A549 (cell line): ENCODE measurements around the gene FEM1C. TPM values are rescaled to one million over a fixed set of nuclear protein-coding genes. Genes with fewer than 3 reads are reported as not detected.

Experiments
- ATAC-seq, 2 experiments: fragments of 200-7000 bp in 1 of 2; fragments of >200 bp in 1 of 2; cut with Nextera tagmentation in 1 of 2; cut with Tn5 transposase in 1 of 2; 3 replicates each; pipeline versions ENCODE4 v1.8.0 to v1.9.1; 2018 to 2020; ENCODE audit warnings: mild to moderate bottlenecking in 1 of 2, moderate library complexity in 1 of 2
- CTCF ChIA-PET: fragments of 300-600 bp; sonication (Branson Sonifier 250); formaldehyde crosslinking; extraction: SDS; loops from one replicate; lab custom pipeline; 2021; ENCODE audit warnings: antibody characterized with exemption, inconsistent platforms; lab: Yijun Ruan, JAX
- POLR2A ChIA-PET: fragments of 350-600 bp; formaldehyde crosslinking; extraction: SDS; loops from one replicate; lab custom pipeline; 2021; ENCODE audit warnings: antibody characterized with exemption, inconsistent platforms; lab: Yijun Ruan, JAX
- DNase-seq, 2 experiments: peaks; one replicate each; pipeline versions ENCODE4 v3.0.0 to v3.0.0-alpha.2; 2011 to 2016; ENCODE audit warnings: low read depth in 1 of 2, low spot score in 1 of 2
- FAIRE-seq: peaks from 2 replicates; lab custom pipeline; 2011; peaks lifted over from hg19 to GRCh38; lab: Jason Lieb, UNC
- H3K27ac ChIP-seq, 2 experiments: fragments of >200 bp; sonication (Bioruptor Twin); formaldehyde crosslinking; 3 replicates each; pipeline ENCODE4 v1.5.1; 2016 to 2017
- H3K4me1 ChIP-seq: fragments of >200 bp; sonication (Bioruptor Twin); formaldehyde crosslinking; 3 replicates; pipeline ENCODE4 v1.6.1; 2016
- H3K4me2 ChIP-seq: fragments of >200 bp; sonication (Bioruptor Twin); formaldehyde crosslinking; 3 replicates; pipeline ENCODE4 v1.6.1; 2016
- H3K4me3 ChIP-seq: fragments of >200 bp; sonication (Bioruptor Twin); formaldehyde crosslinking; 3 replicates; pipeline ENCODE4 v1.5.1; 2016
- H3K9me3 ChIP-seq: fragments of >200 bp; sonication (Bioruptor Twin); formaldehyde crosslinking; 3 replicates; pipeline ENCODE4 v1.6.1; 2016
- BCL3 ChIP-seq: fragments of >200 bp; sonication (Bioruptor Twin); formaldehyde crosslinking; IDR thresholded peaks from 3 replicates; pipeline ENCODE4 v1.6.1; 2016
- BHLHE40 ChIP-seq: IDR thresholded peaks from 2 replicates; pipeline ENCODE4 v1.6.1; 2012; ENCODE audit warnings: low read depth, low read length, inconsistent platforms
- CBX2 ChIP-seq: fragments of 200-600 bp; sonication (generic); IDR thresholded peaks from 2 replicates; pipeline ENCODE4 v1.6.1; 2016; ENCODE audit warnings: low read depth, mild to moderate bottlenecking, borderline replicate concordance
- EHF ChIP-seq: fragments of 250-450 bp; sonication (Bioruptor Pico); IDR thresholded peaks from 2 replicates; pipeline ENCODE4 v1.5.0; 2020; ENCODE audit warnings: mild to moderate bottlenecking
- EHMT2 ChIP-seq: fragments of 200-600 bp; sonication (generic); IDR thresholded peaks from 2 replicates; pipeline ENCODE4 v1.6.1; 2016; ENCODE audit warnings: antibody characterized with exemption, low read depth, mild to moderate bottlenecking, moderate library complexity
- ELK1 ChIP-seq: fragments of 150-350 bp; IDR thresholded peaks from 2 replicates; pipeline ENCODE4 v1.6.1; 2014; ENCODE audit warnings: low read depth, mild to moderate bottlenecking, low read length
- FOSB ChIP-seq: fragments of 250-450 bp; sonication (Bioruptor Pico); IDR thresholded peaks from 2 replicates; pipeline ENCODE4 v1.5.0; 2020; ENCODE audit warnings: mild to moderate bottlenecking, moderate library complexity
- FOXS1 ChIP-seq: fragments of 250-450 bp; sonication (Bioruptor Pico); IDR thresholded peaks from 2 replicates; pipeline ENCODE4 v1.5.0; 2020; ENCODE audit warnings: mild to moderate bottlenecking, moderate library complexity
- GATA3 ChIP-seq: IDR thresholded peaks from 2 replicates; pipeline ENCODE4 v1.6.1; 2012; ENCODE audit warnings: borderline replicate concordance
- HOXB13 ChIP-seq: fragments of 250-450 bp; sonication (Bioruptor Pico); IDR thresholded peaks from 2 replicates; pipeline ENCODE4 v1.5.0; 2020; ENCODE audit warnings: low read depth, mild to moderate bottlenecking, moderate library complexity
- JUN ChIP-seq, 2 experiments: fragments of >200 bp; sonication (Bioruptor Twin); formaldehyde crosslinking; IDR thresholded peaks; 2 replicates in 1 of 2; 3 replicates in 1 of 2; pipeline ENCODE4 v1.6.1; 2016 to 2017
- MAFK ChIP-seq: fragments of 450-650 bp; IDR thresholded peaks from 2 replicates; pipeline ENCODE4 v1.6.1; 2014; ENCODE audit not compliant: partially characterized antibody
- MAX ChIP-seq: IDR thresholded peaks from 2 replicates; pipeline ENCODE4 v1.6.1; 2012
- MAZ ChIP-seq: fragments of 150-350 bp; IDR thresholded peaks from 2 replicates; pipeline ENCODE4 v1.6.1; 2014; ENCODE audit warnings: antibody characterized with exemption, low read depth, low read length, borderline replicate concordance
- NFE2L2 ChIP-seq: fragments of 150-350 bp; conservative IDR thresholded peaks from 2 replicates; pipeline ENCODE4 v1.6.1; 2014; ENCODE audit warnings: low read length
- RCOR1 ChIP-seq: fragments of 150-350 bp; IDR thresholded peaks from 2 replicates; pipeline ENCODE4 v1.6.1; 2014; ENCODE audit warnings: antibody characterized with exemption, low read length, low read depth
- REST ChIP-seq: fragments of 200-600 bp; sonication (generic); IDR thresholded peaks from 2 replicates; pipeline ENCODE4 v1.6.1; 2016; ENCODE audit warnings: antibody characterized with exemption, mild to moderate bottlenecking, moderate library complexity
- RFX5 ChIP-seq: fragments of 450-650 bp; IDR thresholded peaks from 2 replicates; pipeline ENCODE4 v1.7.1; 2014; ENCODE audit warnings: antibody characterized with exemption, mild to moderate bottlenecking, moderate library complexity
- TP53 ChIP-seq: fragments of 250-450 bp; sonication (Bioruptor Pico); IDR thresholded peaks from 2 replicates; pipeline ENCODE4 v1.5.0; 2021; ENCODE audit warnings: mild to moderate bottlenecking, moderate library complexity
- USF2 ChIP-seq: fragments of 450-650 bp; IDR thresholded peaks from 2 replicates; pipeline ENCODE4 v1.6.1; 2014; ENCODE audit warnings: antibody characterized with exemption
- ZFP36 ChIP-seq: fragments of 450-650 bp; IDR thresholded peaks from 2 replicates; pipeline ENCODE4 v1.6.1; 2014; ENCODE audit warnings: borderline replicate concordance; ENCODE audit not compliant: partially characterized antibody
- WGBS: methylation state at CpG from one replicate; pipeline ENCODE4 v1.1.6; 2017; ENCODE audit errors: missing lambda C conversion rate; 5-methylcytosine and 5-hydroxymethylcytosine counted together
- polyA plus RNA-seq, 4 experiments: library from polyadenylated mRNA; depleted of rRNA in 3 of 4; stranded (reverse); fragments of >200 nt; fragmentation: RNase III in 1 of 4; extraction: RNeasy Plus Mini Kit Qiagen cat#74134 plus additional on column Dnase treatment in 1 of 4; gene quantifications; 2 replicates in 3 of 4; 3 replicates in 1 of 4; pipeline ENCODE4 v1.2.3, GENCODE V29; 2011 to 2017

The FEM1C gene
- polyA plus RNA-seq, 2 of the 4 experiments (the other 2 are of a cell fraction), result 6.3 to 8.4 TPM

GRCh38 chr5:115524199-115524847 lies 20.3 kb downstream of the FEM1C start:
- TF ChIP-seq NFE2L2 (no peak), MAFK (no peak), REST (no peak), RFX5 (no peak), EHMT2 (no peak), MAX (no peak), CBX2 (no peak), ZFP36 (no peak), GATA3 (no peak), RCOR1 (no peak), FOXS1 (CRISPR knock-in tag) (no peak), BHLHE40 (no peak)
- ChIA-PET POLR2A (interaction anchor here (1.5 kb wide), 1 partner anchor 21 kb away, joined by 6 read pairs; the partner anchor contains the start of gene FEM1C), CTCF (interaction anchor here (0.9 kb wide), 1 partner anchor 11 kb away, joined by 3 read pairs; no protein-coding TSS in a partner anchor)
- Histone ChIP-seq H3K4me2 (no peak overlapping the region), H3K9me3 (no peaks in the 10 kb centered on the region), H3K27ac (no peak overlapping the region), H3K4me1 (peaks cover 30% of the 10 kb centered on the region), H3K4me3 (no peak overlapping the region)
- DNase-seq (no peak), ATAC-seq (no peak), FAIRE-seq (no peak)
- 75% methylated on average over 6 of the region's 6 CpGs for WGBS

- no peak overlapping the region for H3K27ac ChIP-seq
- no peak for ATAC-seq
- no peaks in the 10 kb centered on the region for H3K9me3 ChIP-seq
- DNase-seq, result no peak
- CTCF ChIA-PET, result no interaction called here
- POLR2A ChIA-PET, result interaction anchor here (0.9 kb wide), 1 partner anchor 10 kb away, joined by 3 read pairs; no protein-coding TSS in a partner anchor
- H3K4me2 ChIP-seq, result peak overlapping the region; percentile 4; the same call in 1 of the 3 replicates
- TF ChIP-seq EHF (CRISPR knock-in tag) (no peak), TP53 (CRISPR knock-in tag) (no peak), JUN (IDR thresholded peaks at IDR 0.05) (no peak), ELK1 (no peak), FOSB (CRISPR knock-in tag) (no peak), HOXB13 (CRISPR knock-in tag) (no peak), RCOR1 (no peak), USF2 (no peak), GATA3 (no peak), BCL3 (no peak), NFE2L2 (no peak), MAZ (no peak)
- H3K4me1 ChIP-seq, result peaks cover 30% of the 10 kb centered on the region
- no peak for FAIRE-seq
- H3K4me3 ChIP-seq, result no peak overlapping the region
These were observed 21.7 kb downstream of the FEM1C start for GRCh38 chr5:115522832-115523403.
